Measurements from ENCODE around the gene NUDT5.
"Not testable (repeated sequence)": the region's sequence is repeated elsewhere in the genome, so short reads cannot be mapped to it uniquely, and the experiment has no call there.

Gene NUDT5

GRCh38 chr10:12202226-12202625 is 6.5 kb upstream of the NUDT5 start:
- no peak for DNase-seq

DNA sequence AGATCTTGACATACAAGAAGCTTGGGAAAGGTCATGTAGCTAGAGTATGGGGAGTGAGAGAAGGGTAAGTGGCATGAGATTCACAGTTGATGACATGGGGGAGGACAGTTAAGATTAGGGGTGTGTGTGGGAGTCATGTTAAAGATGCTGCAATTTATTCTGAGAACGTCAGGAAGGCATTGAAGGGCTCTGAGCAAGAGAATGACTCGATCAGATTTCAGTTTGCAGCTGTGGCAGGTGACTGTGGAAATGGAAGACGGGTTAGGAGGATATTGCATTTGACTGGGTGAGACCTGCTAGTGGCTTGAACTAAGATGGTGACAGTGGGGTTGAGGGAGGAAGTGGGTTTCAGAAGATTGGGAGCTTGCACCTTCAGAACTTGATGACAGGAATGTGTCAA is 5.9 kb upstream of the NUDT5 start:
- no peak for DNase-seq

DNA sequence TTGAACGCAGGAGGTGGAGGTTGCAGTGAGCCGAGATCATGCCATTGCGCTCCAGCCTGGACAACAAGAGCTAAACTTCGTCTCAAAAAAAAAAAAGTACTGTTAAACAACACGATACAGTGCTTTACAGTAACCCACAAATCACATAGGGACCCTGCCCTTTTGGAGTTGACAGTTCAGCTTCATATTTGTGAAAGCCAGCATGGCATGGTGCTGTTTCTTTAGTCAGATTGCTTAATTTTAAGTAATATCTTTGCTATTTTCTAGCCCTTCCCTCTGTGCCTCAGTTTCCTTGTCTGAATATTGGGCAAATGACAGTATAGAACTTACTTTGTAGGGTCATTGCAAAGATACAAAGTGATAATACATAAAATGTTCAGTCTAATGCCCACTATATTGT is 5.2 kb upstream of the NUDT5 start:
- DNase-seq, result no peak

DNA sequence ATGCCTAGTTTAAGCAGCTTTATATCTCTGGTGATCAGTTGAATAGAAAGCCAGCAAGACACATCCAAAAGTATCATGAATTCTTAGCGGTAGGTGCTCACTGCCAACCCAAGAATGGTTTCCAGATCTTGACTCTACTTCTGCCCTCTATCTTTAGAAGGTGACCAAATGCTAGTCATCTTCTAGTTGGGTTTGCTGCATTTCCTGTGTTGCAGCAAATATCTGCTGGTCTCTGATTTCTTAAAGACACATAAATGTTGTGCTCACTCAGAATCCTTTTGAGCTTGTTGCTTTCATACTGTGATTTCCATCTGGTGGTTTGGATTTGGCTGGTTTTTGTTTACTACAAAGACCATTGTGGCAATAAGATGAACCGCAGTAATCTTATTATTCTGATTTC is 2.5 kb upstream of the NUDT5 start:
- DNase-seq, result no peak

DNA sequence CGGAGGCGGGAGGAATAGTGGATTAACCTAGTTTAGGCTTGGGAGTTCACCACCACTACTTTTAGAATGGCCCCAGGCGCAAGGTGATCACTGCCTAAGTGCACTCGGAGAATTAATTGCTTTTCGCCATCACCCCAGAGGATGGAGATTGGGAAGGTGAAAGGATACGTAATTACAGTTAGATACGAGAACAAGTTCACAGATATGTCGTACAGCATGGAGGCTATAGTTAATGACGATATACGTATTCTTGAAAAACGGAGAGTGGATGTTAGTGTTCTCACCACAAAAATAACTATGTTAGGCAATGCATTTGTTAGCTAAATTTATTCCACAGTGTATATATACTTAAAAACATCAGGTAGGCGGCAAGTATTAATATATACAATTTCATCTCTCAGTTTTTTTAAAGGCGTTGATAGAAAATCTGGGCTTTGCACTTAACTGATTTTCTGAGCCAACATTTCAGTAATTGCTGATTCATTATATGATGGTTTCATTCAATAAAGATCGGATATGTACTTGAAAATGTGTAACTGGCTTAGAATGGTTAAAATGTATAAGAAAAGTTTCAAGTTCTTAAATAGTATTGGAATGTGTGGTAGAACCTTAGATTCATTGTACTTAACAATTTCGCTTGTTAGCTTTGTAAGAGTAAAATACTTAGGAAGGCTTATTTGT is 980 bp upstream of the NUDT5 start:
- no peak for DNase-seq

DNA sequence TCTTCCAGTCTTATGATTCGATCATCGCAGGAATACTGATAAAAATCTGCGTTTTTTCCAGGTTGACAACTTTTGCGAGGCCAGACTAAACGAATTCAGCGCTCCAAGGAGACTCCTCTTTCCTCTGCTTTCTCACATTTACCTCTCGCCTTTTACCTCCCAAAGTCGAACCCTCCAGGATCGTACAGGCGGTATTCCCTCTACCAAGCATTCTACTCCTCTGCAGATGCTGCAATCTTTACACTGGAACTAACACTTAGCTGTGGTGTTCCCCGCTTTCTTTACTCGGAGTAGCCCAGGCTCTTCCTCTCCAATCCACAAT is 449 bp downstream of the NUDT5 start:
- no peak for DNase-seq

DNA sequence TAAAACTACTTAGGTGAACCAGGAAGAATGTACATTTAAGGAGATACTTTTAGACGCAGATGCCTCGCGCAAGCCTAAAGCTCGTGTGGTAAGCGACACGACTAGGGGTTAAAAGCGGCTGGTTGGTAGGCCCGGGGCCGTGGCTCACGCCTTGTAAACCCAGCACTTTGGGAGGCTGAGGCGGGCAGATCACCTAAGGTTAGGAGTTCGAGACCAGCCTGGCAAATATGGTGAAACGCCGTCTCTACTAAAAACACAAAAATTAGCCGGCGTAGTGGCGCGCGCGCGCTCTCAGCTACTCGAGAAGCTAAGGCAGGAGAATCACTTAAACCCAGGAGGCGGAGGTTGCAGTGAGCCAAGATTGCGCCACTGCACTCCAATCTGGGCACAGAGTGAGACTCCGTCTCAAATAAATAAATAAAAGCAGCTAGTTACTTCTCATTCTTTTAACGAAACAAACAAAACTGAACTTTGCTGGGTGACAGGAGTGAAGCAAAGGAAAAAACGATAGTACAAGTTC is 879 bp downstream of the NUDT5 start:
- peak; percentile 36 for DNase-seq

- no peak for DNase-seq
These were observed 2.5 kb downstream of the NUDT5 start for GRCh38 chr10:12193193-12193592.

- DNase-seq, result no peak
These were observed 4.0 kb downstream of the NUDT5 start for GRCh38 chr10:12191715-12192114.

DNA sequence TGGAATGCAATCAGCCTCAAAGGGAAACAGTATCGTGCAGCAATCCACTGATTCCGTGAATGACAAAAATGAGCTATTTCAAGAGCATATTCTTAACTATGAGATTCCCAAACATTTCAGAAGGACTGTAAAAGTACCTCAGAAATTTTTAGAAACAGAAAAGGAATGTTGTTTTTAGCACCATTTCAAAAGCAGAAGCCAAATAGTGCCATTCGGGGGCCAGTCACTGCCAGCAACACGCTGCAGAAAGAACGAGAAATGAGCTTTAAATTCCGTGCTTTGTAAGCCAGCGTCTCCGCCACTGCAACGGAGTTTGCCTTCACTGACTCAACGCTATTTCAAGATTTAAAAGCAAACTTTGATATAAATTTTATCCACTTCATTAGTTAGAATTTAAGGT is 6.3 kb downstream of the NUDT5 start:
- no peak for DNase-seq

DNA sequence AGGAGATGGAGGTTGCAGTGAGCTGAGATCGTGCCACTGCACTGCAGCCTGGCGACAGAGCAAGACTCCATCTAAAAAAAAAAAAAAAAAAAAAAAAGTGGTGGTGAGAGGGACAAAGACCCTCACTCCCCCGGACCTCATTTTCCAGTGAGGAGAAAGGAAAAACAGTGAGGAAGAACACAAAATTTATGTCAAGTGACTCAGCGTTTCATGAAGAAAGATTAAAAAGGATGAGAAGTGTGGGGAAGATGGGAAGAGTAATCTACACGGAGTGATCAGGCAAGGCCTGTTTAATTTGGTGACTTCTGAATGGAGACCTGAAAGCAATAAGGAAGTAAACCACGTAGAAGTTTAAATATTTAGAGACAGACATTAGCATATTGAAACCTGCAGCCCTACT is 7.0 kb downstream of the NUDT5 start:
- no peak for DNase-seq

- DNase-seq, result no peak
These were observed 8.3 kb downstream of the NUDT5 start for GRCh38 chr10:12187321-12187905.

DNA sequence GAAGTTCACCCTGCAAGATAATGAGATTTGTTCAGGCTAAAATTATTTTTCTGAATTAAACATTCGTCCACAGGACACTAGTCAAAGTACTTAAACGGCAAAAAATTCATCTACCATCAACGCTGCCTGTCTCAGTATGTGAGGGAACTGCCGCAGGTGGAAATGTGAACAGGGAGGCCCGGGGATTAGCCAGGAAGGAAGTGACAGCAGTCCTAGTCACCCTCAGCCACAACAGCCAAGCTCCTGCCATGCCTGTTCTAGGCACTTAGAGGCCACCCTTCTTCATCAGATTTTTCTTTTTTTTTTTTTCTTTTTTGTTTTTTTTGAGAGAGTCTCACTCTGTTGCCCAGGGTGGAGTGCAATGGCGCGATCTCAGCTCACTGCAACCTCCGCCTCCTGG is 9.4 kb downstream of the NUDT5 start:
- no peak for DNase-seq

- DNase-seq, result no peak
These were observed 11.5 kb downstream of the NUDT5 start for GRCh38 chr10:12184165-12184564.

GRCh38 chr10:12181065-12181775 is 14.5 kb downstream of the NUDT5 start:
- peak; percentile 77 for DNase-seq

GRCh38 chr10:12180221-12180974 is 15.3 kb downstream of the NUDT5 start:
- DNase-seq, result no peak

- no peak for DNase-seq
These were observed 16.0 kb downstream of the NUDT5 start for GRCh38 chr10:12179606-12180170.

- no peak for DNase-seq
These were observed 18.0 kb downstream of the NUDT5 start for GRCh38 chr10:12177642-12178041.

- not testable (repeated sequence) for DNase-seq
These were observed 24.2 kb downstream of the NUDT5 start for GRCh38 chr10:12171512-12171911.

DNA sequence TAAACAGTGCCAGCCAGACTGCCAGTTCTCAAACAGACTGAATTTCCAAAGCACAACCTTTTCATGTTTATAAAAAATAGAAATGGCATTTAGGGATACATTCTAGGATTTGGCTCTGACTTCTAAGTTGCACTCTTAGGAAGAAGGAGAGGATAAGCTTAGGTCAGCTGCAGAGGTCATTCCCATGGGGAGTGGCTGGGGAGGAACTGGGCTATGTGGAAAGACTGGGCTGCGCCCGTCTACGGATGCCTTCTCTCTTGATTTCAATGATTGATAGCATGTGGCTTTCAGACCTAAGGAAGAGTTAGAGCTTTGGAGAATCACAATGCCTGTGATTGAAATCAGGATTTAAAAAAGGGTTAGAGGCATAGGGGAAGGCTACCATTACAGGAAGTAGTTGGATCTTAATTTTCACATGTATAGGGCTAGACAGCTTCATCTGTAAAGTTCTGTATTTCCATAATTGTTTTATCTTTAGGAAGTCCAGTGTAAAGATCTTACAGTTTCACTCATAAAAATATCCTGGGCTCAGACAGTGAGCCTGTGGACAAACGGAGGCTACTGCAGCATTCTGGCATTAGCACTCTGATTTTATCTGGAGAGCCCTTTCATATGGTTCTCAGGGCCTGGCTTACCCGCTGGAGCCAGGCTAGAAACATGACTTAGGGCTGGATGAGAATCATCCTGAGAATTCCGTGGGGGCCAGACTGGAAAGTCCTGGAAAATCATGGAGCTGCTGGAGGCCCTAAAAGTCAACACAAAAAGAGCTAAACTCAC is 29.5 kb downstream of the NUDT5 start:
- DNase-seq, result no peak

DNA sequence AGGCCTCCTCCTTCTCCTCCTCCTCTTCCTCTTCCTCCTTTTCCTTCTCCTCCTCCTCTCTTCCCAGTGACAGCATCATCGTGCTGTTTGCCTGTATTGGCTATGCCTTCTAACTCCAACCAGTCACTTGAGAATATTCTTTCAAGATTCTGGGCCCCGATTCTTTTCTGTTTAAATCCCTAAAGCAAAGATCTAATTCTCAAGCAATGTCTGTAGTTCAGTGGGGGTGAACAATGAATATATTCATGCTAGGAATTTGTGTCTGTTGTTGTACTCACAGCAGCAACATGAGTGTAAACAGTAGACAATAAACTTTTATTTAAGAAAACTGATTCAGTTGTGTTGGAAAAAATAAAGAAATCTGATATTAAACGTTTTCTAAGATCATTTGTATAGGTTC is 30.7 kb downstream of the NUDT5 start:
- no peak for DNase-seq

- no peak for DNase-seq
These were observed 31.6 kb downstream of the NUDT5 start for GRCh38 chr10:12164085-12164484.

Measured in CD4-positive, alpha-beta T cell treated with Interleukin-21 for 1 hour (primary cell).